GM12878 (cell line): Measurements from ENCODE around the gene PPP4R1.

ENCODE experiments used
- CEBPB ChIP-seq, 2 experiments: fragments of 150-350 bp in 1 of 2; IDR thresholded peaks; 2 replicates each; pipeline ENCODE4 v1.6.1; 2012 to 2014; ENCODE audit warnings: low read depth in 2 of 2, low read length in 2 of 2, borderline replicate concordance in 1 of 2, inconsistent platforms in 1 of 2
- SP1 ChIP-seq: IDR thresholded peaks from one replicate; pipeline ENCODE4 v1.6.1; 2011; ENCODE audit warnings: low read depth, low read length
- SRF ChIP-seq, 2 experiments: IDR thresholded peaks; 2 replicates each; pipeline ENCODE4 v1.6.1; 2011; ENCODE audit warnings: low read depth in 2 of 2, low read length in 2 of 2, mild to moderate bottlenecking in 1 of 2, moderate library complexity in 1 of 2
- USF2 ChIP-seq: IDR thresholded peaks from 2 replicates; pipeline ENCODE4 v1.6.1; 2011; ENCODE audit warnings: low read depth, low read length, improper control_type of control experiment, borderline replicate concordance
- YBX1 ChIP-seq: fragments of 450-650 bp; IDR thresholded peaks from 2 replicates; pipeline ENCODE4 v1.6.1; 2016; ENCODE audit warnings: antibody characterized with exemption
- YY1 ChIP-seq: IDR thresholded peaks from 2 replicates; pipeline ENCODE4 v1.6.1; 2011; ENCODE audit warnings: low read depth, mild to moderate bottlenecking, low read length
- ZBED1 ChIP-seq: IDR thresholded peaks from 2 replicates; pipeline ENCODE4 v1.6.1; 2016; ENCODE audit warnings: borderline replicate concordance
- TF ChIP-seq, protein P1 (sequence below): IDR thresholded peaks from 2 replicates; pipeline ENCODE4 v1.6.1; 2012; ENCODE audit warnings: low read depth, low read length, improper control_type of control experiment
- TF ChIP-seq, protein P2 (sequence below), 3 experiments: IDR thresholded peaks in 2 of 3; conservative IDR thresholded peaks in 1 of 3; 2 replicates each; pipeline ENCODE4 v1.5.1; 2011; ENCODE audit warnings: low read depth in 3 of 3, low read length in 3 of 3, mild to moderate bottlenecking in 3 of 3, control low read depth in 2 of 3, moderate library complexity in 2 of 3, inconsistent platforms in 1 of 3, mixed read lengths in 1 of 3; ENCODE audit not compliant: control insufficient read depth in 2 of 3, insufficient read depth in 1 of 3; ENCODE audit errors: extremely low read depth in 1 of 3

- TF ChIP-seq YY1 (no peak), USF2 (no peak), ZBED1 (no peak), CEBPB (IDR thresholded peaks at IDR 0.05; ENCODE audit: borderline replicate concordance in 1 of 2, low read depth in 2 of 2, low read length in 2 of 2) (no peak), YBX1 (no peak), SRF (IDR thresholded peaks at IDR 0.05; ENCODE audit: low read depth in 2 of 2, low read length in 2 of 2) (no peak), SP1 (no peak)
- TF ChIP-seq, protein P1, sequence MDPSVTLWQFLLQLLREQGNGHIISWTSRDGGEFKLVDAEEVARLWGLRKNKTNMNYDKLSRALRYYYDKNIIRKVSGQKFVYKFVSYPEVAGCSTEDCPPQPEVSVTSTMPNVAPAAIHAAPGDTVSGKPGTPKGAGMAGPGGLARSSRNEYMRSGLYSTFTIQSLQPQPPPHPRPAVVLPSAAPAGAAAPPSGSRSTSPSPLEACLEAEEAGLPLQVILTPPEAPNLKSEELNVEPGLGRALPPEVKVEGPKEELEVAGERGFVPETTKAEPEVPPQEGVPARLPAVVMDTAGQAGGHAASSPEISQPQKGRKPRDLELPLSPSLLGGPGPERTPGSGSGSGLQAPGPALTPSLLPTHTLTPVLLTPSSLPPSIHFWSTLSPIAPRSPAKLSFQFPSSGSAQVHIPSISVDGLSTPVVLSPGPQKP, result no peak
- TF ChIP-seq, protein P2, sequence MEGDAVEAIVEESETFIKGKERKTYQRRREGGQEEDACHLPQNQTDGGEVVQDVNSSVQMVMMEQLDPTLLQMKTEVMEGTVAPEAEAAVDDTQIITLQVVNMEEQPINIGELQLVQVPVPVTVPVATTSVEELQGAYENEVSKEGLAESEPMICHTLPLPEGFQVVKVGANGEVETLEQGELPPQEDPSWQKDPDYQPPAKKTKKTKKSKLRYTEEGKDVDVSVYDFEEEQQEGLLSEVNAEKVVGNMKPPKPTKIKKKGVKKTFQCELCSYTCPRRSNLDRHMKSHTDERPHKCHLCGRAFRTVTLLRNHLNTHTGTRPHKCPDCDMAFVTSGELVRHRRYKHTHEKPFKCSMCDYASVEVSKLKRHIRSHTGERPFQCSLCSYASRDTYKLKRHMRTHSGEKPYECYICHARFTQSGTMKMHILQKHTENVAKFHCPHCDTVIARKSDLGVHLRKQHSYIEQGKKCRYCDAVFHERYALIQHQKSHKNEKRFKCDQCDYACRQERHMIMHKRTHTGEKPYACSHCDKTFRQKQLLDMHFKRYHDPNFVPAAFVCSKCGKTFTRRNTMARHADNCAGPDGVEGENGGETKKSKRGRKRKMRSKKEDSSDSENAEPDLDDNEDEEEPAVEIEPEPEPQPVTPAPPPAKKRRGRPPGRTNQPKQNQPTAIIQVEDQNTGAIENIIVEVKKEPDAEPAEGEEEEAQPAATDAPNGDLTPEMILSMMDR (IDR thresholded peaks at IDR 0.05 in 2 of 3, conservative IDR thresholded peaks at IDR 0.05 in 1 of 3; ENCODE audit: control insufficient read depth in 2 of 3, extremely low read depth in 1 of 3, insufficient read depth in 1 of 3, low read depth in 3 of 3, low read length in 3 of 3), result no peak
These were observed 39.8 kb downstream of the PPP4R1 start for GRCh38 chr18:9574473-9575115.
